Activated CD4-positive, alpha-beta memory T cell treated with anti-CD3 and anti-CD28 coated beads, Interleukin-2, amount 10 ng/mL, durations not matched to agents 7 days and 5 days (primary cell): Measurements from ENCODE around the gene HLA-DRB1. TPM values are rescaled to one million over a fixed set of nuclear protein-coding genes. Genes with fewer than 3 reads are reported as not detected.
"Not testable (repeated sequence)": the region's sequence is repeated elsewhere in the genome, so short reads cannot be mapped to it uniquely, and the experiment has no call there.

Experiments
- CTCF ChIA-PET: fragments of 350-600 bp; sonication (Branson Sonifier 250); formaldehyde crosslinking; loops from one replicate; lab custom pipeline; 2021; ENCODE audit warnings: antibody characterized with exemption, inconsistent platforms; lab: Charles Lee
- POLR2A ChIA-PET: fragments of 350-600 bp; sonication (Branson Sonifier 250); formaldehyde crosslinking; loops from one replicate; lab custom pipeline; 2021; ENCODE audit warnings: antibody characterized with exemption; lab: Charles Lee
- DNase-seq: peaks from one replicate; pipeline ENCODE4 v3.0.0-alpha.2; 2020
- H3K27ac Mint-ChIP-seq: one replicate; pipeline ENCODE4 v1.8.0; 2021; ENCODE audit warnings: mild to moderate bottlenecking, mixed read lengths
- H3K27me3 Mint-ChIP-seq: one replicate; pipeline ENCODE4 v1.8.0; 2021; ENCODE audit warnings: mixed read lengths
- H3K36me3 Mint-ChIP-seq: one replicate; pipeline ENCODE4 v1.8.0; 2021; ENCODE audit warnings: low read depth, mixed read lengths
- H3K4me1 Mint-ChIP-seq: one replicate; pipeline ENCODE4 v1.8.0; 2021; ENCODE audit warnings: mixed read lengths
- H3K4me3 Mint-ChIP-seq: one replicate; pipeline ENCODE4 v1.8.0; 2021; ENCODE audit warnings: mild to moderate bottlenecking, mixed read lengths
- H3K9me3 Mint-ChIP-seq: one replicate; pipeline ENCODE4 v1.8.0; 2021; ENCODE audit warnings: mixed read lengths
- total RNA-seq, 2 experiments: library from RNA; stranded (reverse); gene quantifications; one replicate each; pipeline ENCODE4 v1.2.3, GENCODE V29; 2021

The HLA-DRB1 gene
- total RNA-seq, 2 experiments from 2014 or later = 155 TPM

DNA sequence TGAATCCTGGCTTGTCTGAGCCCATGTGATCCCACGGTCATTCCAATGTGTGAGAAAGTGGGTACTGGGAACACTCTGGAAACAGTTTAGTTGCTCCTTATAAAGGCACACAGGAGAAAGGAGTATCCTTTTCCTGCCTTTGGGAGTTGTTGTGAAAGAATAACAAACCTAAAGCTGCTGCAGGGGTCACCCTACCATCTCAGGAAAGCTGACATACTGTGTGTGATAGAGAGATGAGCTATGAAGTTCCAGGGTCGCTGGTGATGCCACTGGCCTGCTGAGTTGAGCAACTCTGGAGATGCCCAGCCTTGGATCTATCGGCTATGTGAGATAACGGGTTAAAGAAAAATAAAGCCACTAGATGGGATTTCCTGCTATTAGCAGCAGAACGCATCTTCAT is 12.2 kb downstream of the HLA-DRB1 start:
- POLR2A ChIA-PET, H3K27ac Mint-ChIP-seq, H3K9me3 Mint-ChIP-seq, DNase-seq, H3K4me1 Mint-ChIP-seq, CTCF ChIA-PET, H3K4me3 Mint-ChIP-seq: not testable (repeated sequence)
- Mint-ChIP-seq H3K27me3 (peaks cover 10% of the 10 kb centered on the region), H3K36me3 (peaks cover 43% of the 10 kb centered on the region)

DNA sequence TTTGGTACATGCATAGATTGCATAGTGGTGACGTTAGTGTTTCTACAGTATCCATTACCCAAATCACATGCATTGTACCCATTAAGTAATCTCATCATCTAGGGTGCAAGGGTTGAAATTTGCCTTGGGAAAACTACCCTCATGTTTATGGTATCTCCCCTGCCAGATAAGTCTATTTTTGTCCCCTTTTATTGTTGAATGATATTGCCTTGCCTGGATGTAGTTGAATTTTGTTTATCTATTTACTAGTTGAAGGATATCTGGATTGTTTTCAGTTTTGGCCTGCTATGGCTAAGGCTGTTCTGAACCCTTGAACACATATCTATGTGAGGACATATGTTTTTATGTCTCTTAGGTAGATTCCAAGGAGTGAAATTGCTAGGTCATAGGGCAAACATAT is 13.4 kb downstream of the HLA-DRB1 start:
- peaks cover 38% of the 10 kb centered on the region for H3K36me3 Mint-ChIP-seq
- H3K4me1 Mint-ChIP-seq = peaks cover 7% of the 10 kb centered on the region
- no peak for DNase-seq
- peaks cover 13% of the 10 kb centered on the region for H3K27me3 Mint-ChIP-seq
- no peak overlapping the region for H3K4me3 Mint-ChIP-seq
- no peak overlapping the region for H3K27ac Mint-ChIP-seq
- CTCF ChIA-PET = no interaction called here
- no peaks in the 10 kb centered on the region for H3K9me3 Mint-ChIP-seq
- POLR2A ChIA-PET = no interaction called here

DNA sequence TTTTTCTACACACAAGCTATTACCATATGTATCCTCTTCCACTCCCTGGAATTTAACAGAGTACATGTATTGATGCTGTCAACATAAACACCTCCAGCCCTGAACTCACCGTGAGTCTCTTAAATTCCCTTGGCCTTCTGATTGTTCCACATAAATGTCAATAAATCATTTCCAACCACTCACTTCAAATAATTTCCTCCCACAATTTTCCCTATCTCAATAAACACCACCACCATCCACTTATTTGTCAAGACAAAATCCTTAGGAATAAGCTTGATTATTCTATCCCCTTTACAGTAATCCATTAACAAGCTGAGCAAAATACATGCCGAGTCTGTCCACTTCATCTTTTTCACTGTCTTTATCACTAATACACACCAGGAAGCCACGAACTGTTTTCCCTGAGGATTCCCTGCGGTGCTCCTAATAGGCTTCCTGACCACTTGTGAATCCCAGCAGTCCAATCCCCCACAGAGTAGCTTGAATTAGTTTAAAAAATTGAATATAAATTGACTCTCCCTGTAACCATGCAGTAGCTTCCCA is 19.2 kb downstream of the HLA-DRB1 start:
- Mint-ChIP-seq H3K36me3 (no peaks in the 10 kb centered on the region), H3K4me1 (peaks cover 15% of the 10 kb centered on the region), H3K27me3 (peaks cover 26% of the 10 kb centered on the region), H3K27ac (no peak overlapping the region), H3K9me3 (no peaks in the 10 kb centered on the region), H3K4me3 (no peak overlapping the region)
- no peak for DNase-seq
- CTCF ChIA-PET = no interaction called here
- POLR2A ChIA-PET = interaction anchor here (0.6 kb wide), 1 partner anchor 142 kb away, joined by 3 read pairs; no protein-coding TSS in a partner anchor

DNA sequence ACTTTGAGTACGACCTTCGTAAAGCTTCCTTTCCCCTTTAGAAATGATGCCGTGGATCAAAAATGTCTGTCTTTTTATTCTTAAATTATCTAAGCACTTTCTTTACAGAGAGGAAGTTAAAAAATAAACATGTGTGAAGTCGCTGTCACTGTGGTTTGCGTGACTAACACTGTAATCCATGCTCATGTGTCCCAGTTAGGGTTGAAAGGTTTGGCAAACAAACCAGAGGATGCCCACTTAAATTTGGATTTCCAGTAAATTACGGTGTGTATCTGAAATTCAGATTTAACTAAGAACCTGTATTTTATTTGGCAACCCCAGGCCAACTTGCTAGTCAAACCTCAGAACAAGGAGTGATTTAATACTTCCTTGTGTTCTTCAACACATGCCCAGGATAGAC is 21.1 kb downstream of the HLA-DRB1 start:
- Mint-ChIP-seq H3K36me3 (no peaks in the 10 kb centered on the region), H3K27ac (peak overlapping the region; percentile 29), H3K4me3 (no peak overlapping the region), H3K9me3 (no peaks in the 10 kb centered on the region), H3K4me1 (peaks cover 15% of the 10 kb centered on the region), H3K27me3 (peaks cover 23% of the 10 kb centered on the region)
- ChIA-PET CTCF (no interaction called here), POLR2A (no interaction called here)
- no peak for DNase-seq

DNA sequence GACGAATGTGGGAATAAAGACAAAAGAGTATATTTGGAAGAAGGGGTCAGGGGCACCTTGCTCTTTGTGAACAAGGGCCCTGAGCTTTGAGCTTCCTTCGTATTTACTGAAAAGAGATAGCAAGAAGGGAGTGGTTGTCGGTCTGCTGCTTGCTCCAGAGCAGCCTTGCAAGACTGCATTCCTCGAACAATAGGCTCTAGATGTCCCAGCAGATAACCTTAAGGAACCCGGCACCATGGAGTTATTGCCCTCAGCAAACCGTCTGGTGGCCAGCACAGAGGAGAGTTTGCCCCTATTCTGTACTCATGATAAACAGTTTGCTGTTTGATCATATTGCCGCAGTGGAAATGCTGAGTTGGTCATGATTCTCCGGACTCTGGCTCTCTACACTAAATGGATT is 22.7 kb downstream of the HLA-DRB1 start:
- Mint-ChIP-seq H3K9me3 (no peaks in the 10 kb centered on the region), H3K27me3 (peaks cover 32% of the 10 kb centered on the region), H3K27ac (no peak overlapping the region), H3K4me1 (peaks cover 15% of the 10 kb centered on the region), H3K4me3 (no peak overlapping the region), H3K36me3 (no peaks in the 10 kb centered on the region)
- CTCF ChIA-PET = no interaction called here
- POLR2A ChIA-PET = no interaction called here
- DNase-seq = no peak

DNA sequence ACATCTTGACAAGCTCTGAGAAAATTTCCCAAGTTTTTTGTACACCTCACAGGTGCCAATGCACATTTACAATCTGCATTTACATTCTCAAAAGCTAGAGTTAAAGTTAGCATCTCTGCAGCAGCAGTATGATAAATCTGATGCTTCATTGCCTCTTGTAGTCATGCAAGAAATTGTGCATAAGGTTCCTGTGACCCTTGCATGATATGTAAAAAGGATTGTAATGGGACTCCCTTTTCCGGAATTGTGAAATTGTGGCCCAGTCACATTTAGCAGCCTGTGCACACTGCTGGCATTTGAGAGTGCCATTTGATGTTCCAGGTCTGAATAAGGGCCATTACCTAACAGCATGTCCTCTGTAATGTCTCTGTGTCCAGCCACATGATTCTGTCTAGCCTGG is 24.1 kb downstream of the HLA-DRB1 start:
- peaks cover 29% of the 10 kb centered on the region for H3K27me3 Mint-ChIP-seq
- no peaks in the 10 kb centered on the region for H3K9me3 Mint-ChIP-seq
- H3K4me1 Mint-ChIP-seq = peaks cover 13% of the 10 kb centered on the region
- ChIA-PET CTCF (no interaction called here), POLR2A (no interaction called here)
- no peak overlapping the region for H3K4me3 Mint-ChIP-seq
- no peak overlapping the region for H3K27ac Mint-ChIP-seq
- no peak for DNase-seq
- H3K36me3 Mint-ChIP-seq = no peaks in the 10 kb centered on the region

DNA sequence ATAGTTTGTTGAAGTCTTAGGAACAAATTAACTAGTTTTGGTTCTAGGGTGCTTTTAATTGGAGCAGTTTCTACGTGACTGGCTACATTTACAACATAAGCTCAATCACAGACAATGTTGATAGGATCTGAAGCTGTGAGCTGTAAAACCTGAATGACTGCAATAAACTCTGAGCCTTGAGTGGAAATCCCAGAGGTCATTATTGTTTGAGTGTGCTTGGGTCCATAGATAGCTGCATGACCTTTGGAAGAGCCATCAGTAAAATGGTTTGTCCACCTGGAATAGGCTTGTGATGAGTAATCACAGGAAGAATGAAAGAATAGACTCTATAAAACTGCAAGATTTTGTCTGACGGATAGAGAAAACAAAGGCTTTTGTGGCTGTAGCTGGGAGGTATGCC is 26.7 kb downstream of the HLA-DRB1 start:
- Mint-ChIP-seq H3K36me3 (peaks cover 4% of the 10 kb centered on the region), H3K4me1 (no peaks in the 10 kb centered on the region), H3K9me3 (no peaks in the 10 kb centered on the region), H3K27me3 (peaks cover 23% of the 10 kb centered on the region), H3K4me3 (no peak overlapping the region), H3K27ac (no peak overlapping the region)
- no peak for DNase-seq
- ChIA-PET CTCF (no interaction called here), POLR2A (no interaction called here)

DNA sequence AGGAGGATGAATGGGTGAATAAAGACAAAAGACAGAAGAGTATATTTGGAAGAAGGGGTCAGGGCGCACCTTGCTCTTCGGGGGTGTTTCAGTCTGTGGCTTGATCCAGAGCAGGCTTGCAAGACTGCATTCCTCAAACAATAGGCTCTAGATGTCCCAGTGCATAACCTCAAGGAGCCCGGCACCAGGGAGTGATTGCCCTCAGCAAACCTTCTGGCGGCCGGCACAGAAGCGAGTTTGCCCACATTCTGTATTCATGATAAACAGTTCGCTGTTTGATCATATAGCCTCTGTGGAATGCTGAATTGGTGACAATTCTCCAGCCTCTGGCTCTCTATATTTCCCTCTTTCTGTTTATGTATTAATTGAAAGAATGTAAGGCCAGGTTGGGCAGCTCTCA is 29.9 kb downstream of the HLA-DRB1 start:
- Mint-ChIP-seq H3K9me3 (no peaks in the 10 kb centered on the region), H3K27me3 (peaks cover 29% of the 10 kb centered on the region), H3K27ac (no peak overlapping the region), H3K36me3 (peaks cover 4% of the 10 kb centered on the region), H3K4me1 (no peaks in the 10 kb centered on the region), H3K4me3 (no peak overlapping the region)
- DNase-seq = no peak
- POLR2A ChIA-PET = no interaction called here
- CTCF ChIA-PET = no interaction called here

DNA sequence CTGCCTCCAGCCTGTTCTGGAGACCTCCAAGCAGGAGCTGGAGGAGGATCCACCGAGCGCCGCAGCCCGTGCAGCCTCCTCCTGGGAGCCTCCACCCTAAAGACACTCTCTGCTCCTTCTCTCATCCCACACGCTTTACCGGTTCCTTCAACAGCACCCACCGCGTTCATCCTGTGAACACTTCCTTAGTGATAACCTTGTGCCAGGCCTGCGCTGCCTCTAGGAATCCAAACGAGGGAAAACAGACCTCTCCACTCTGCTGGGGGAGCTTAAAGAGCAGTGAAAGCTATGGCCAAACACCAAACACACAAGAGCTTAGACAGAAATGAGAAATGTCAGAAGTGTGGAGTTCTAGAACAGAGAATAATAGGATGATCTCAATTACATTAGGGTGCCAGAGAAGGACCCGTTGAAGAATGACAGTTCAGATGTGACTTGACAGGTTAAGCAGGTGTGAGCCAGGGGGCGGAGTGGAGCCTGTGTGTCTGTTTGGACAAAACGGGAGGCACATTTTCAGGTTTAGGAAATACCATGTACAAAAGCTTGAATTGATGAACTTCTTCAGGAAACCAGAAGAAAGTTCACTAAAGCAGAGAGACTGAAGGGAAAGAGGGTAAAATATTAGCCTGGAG is 31.1 kb downstream of the HLA-DRB1 start:
- POLR2A ChIA-PET = no interaction called here
- Mint-ChIP-seq H3K4me3 (no peak overlapping the region), H3K9me3 (no peaks in the 10 kb centered on the region), H3K27me3 (peaks cover 27% of the 10 kb centered on the region), H3K4me1 (no peaks in the 10 kb centered on the region), H3K36me3 (peaks cover 4% of the 10 kb centered on the region), H3K27ac (no peak overlapping the region)
- CTCF ChIA-PET = interaction anchor here (0.6 kb wide), 2 partner anchors 36 to 1473 kb away, joined by 3 to 5 read pairs; no protein-coding TSS in a partner anchor
- no peak for DNase-seq

DNA sequence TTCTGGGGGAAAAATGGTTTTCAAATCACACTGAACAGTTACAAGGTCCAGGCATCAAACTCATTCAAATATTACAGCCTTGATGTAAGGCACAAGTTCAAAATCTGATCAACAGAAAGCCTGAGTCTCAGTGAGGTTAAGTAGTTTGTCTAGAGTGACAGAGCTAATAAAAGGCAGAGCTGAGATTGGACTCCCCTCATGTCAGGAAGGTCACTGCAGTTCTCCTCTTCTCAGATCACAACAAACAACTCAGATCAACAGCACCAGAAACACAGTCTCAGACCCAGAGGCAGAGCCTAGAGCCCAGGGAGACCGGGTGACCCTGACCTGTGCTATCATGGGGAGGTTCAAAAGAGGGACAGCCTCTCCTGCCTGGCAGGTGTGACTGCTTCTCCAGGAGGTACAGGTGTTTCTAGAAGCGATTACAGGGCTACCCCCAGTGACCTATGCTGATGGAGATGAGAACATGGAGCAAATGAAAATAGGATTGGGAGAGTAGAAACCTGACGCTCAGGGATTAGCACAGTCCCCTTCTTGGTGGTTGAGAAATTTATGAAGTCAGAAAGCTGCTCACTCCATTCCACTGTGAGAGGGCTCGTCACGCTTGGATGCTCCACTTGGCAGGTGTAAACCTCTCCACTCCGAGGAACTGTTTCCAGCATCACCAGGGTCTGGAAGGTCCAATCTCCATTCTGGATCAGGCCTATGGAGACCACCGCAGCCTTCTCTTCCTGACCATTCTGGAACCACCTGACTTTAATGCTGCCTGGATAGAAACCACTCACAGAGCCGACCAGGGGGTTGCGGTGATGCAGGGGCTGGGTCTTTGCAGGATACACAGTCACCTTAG is 35.3 kb downstream of the HLA-DRB1 start:
- H3K36me3 Mint-ChIP-seq = peaks cover 4% of the 10 kb centered on the region
- no peaks in the 10 kb centered on the region for H3K9me3 Mint-ChIP-seq
- CTCF ChIA-PET = interaction anchor here (1.5 kb wide), 1 partner anchor 309 kb away, joined by 3 read pairs; no protein-coding TSS in a partner anchor
- H3K4me3 Mint-ChIP-seq = no peak overlapping the region
- H3K4me1 Mint-ChIP-seq = no peaks in the 10 kb centered on the region
- H3K27ac Mint-ChIP-seq = no peak overlapping the region
- no peak for DNase-seq
- H3K27me3 Mint-ChIP-seq = peaks cover 12% of the 10 kb centered on the region
- POLR2A ChIA-PET = interaction anchor here (1.2 kb wide), 1 partner anchor 26 kb away, joined by 3 read pairs; no protein-coding TSS in a partner anchor

DNA sequence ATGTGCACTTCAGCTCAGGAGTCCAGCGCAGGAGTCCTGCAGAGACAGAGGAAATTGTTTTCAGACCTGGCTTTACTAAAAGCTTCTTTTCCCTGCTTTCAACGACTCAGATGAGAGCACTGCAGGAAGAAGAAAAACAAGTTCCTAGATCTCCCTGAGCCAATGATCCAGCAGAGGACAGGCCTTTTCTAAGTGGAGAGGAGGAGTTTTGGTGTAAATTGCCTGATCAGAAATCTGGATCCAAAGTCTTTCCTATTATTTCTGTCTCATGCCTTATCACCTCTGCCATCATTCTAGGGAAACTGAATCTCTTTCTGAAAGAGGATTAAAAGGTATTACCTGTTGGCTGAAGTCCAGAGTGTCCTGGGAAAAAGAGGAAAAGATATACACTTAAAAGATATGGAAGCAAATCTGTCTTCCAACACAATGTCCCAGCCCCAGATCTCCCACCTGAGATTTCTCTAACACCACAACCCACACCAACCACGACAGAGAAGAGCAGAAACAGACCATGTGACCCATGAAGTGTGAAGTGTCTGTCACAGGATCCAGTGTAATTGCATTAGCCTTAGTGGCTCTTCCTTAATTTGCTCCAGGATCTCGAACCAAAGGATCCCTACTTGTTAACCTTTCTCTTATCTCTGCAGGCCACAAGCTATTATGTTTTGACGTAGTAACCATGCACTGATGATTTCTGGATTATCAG is 36.5 kb downstream of the HLA-DRB1 start:
- no peak overlapping the region for H3K4me3 Mint-ChIP-seq
- no peak for DNase-seq
- no peaks in the 10 kb centered on the region for H3K36me3 Mint-ChIP-seq
- H3K4me1 Mint-ChIP-seq = no peaks in the 10 kb centered on the region
- peaks cover 8% of the 10 kb centered on the region for H3K27me3 Mint-ChIP-seq
- POLR2A ChIA-PET = no interaction called here
- CTCF ChIA-PET = interaction anchor here (1.5 kb wide), 1 partner anchor 308 kb away, joined by 3 read pairs; no protein-coding TSS in a partner anchor
- H3K9me3 Mint-ChIP-seq = no peaks in the 10 kb centered on the region
- no peak overlapping the region for H3K27ac Mint-ChIP-seq

DNA sequence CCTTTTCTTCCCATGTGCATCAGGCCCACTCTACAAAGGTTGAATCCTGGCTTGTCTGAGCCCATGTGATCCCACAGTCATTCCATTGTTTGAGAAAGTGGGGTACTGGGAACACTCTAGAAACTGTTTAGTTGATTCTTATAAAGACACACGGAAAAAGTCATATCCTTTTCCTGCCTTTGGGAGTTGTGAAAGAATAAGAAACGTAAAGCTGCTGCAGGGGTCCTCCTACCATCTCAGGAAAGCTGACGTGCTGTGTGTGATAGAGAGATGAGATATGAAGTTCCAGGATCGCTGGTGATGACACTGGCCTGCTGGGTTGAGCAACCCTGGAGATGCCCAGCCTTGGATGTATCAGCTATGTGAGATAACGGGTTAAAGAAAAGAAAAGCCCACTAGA is 38.2 kb downstream of the HLA-DRB1 start:
- no peak overlapping the region for H3K4me3 Mint-ChIP-seq
- no peak for DNase-seq
- no peaks in the 10 kb centered on the region for H3K9me3 Mint-ChIP-seq
- H3K4me1 Mint-ChIP-seq = no peaks in the 10 kb centered on the region
- CTCF ChIA-PET = no interaction called here
- POLR2A ChIA-PET = no interaction called here
- peaks cover 4% of the 10 kb centered on the region for H3K27me3 Mint-ChIP-seq
- no peaks in the 10 kb centered on the region for H3K36me3 Mint-ChIP-seq
- H3K27ac Mint-ChIP-seq = no peak overlapping the region

DNA sequence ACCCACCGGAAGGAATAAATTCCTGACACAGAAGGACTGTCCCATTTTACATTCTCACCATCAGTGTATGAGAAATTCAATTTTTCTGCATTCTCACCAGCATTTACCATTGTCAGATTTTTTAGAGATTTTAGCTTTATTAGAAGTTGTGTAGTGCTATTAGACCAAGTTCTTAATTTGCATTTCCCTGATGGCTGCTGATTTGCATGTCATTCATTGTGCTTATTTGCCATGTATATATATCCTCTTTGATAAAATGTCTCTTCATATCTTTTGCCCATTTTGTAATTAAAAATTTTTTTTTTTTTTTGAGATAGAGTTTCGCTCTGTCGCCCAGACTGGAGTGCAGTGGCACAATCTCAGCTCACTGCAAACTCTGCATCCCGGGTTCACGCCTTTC is 49.8 kb downstream of the HLA-DRB1 start:
- Mint-ChIP-seq H3K4me1 (no peaks in the 10 kb centered on the region), H3K4me3 (no peak overlapping the region), H3K27ac (no peak overlapping the region), H3K27me3 (peaks cover 27% of the 10 kb centered on the region), H3K9me3 (no peaks in the 10 kb centered on the region), H3K36me3 (no peaks in the 10 kb centered on the region)
- no peak for DNase-seq
- POLR2A ChIA-PET = no interaction called here
- CTCF ChIA-PET = no interaction called here
